ENCODE data around the gene ZRANB1. TPM values are rescaled to one million over a fixed set of nuclear protein-coding genes. Genes with fewer than 3 reads are reported as not detected.
A peak's percentile ranks its signal among the peaks of the same experiment; 100 is the strongest.

ZRANB1 gene
- total and polyA plus RNA-seq, 2 of the 4 experiments (the other 2 are of a cell fraction) = 11.2 to 24.7 TPM

GRCh38 chr10:124971276-124971675 is 29.4 kb downstream of the ZRANB1 start:
- ChIA-PET POLR2A (ENCODE audit: unreplicated experiment) (no interaction called here), CTCF (interaction anchor here (2.7 kb wide), 1 partner anchor 10 kb away, joined by 10 read pairs; no protein-coding TSS in a partner anchor)
- no peak overlapping the region for H2AK9ac ChIP-seq (replicated peaks; ENCODE audit: low read depth, low read length, poor library complexity)
- no peak overlapping the region for H2BK15ac ChIP-seq (ENCODE audit: low read depth, low read length)
- no peak overlapping the region for H4K91ac ChIP-seq (ENCODE audit: insufficient read depth, low read depth, low read length)
- H4K8ac ChIP-seq (ENCODE audit: low read depth in 2 of 2, low read length in 2 of 2) = no peak overlapping the region
- DNase-seq = no peak
- WGBS, 2 experiments (ENCODE audit: extremely low coverage in 2 of 2, insufficient read length in 1 of 2) = no CpG with 5 or more reads among the region's 2 CpGs
- no peak overlapping the region for H3K4me2 ChIP-seq (ENCODE audit: low read depth, low read length)
- dilution Hi-C loops (cut with HindIII; ENCODE audit: low sequenced_read_pairs, unreplicated experiment) (no loop called here), intact Hi-C loops (cut with micrococcal nuclease) (no loop called here), in situ Hi-C loops (cut with MboI; ENCODE audit: low sequenced_read_pairs) (no loop called here)
- no peak overlapping the region for H2AK5ac ChIP-seq (ENCODE audit: low read depth, low read length)
- no peak overlapping the region for H2AFZ ChIP-seq (replicated peaks; ENCODE audit: low read length, poor library complexity)
- no peak overlapping the region for H4K5ac ChIP-seq (ENCODE audit: low read depth, low read length)
- TF ChIP-seq CEBPB (IDR thresholded peaks at IDR 0.05; ENCODE audit: low read depth, low read length) (no peak), MAFK (IDR thresholded peaks at IDR 0.05; ENCODE audit: low read depth, low read length) (no peak), MXI1 (IDR thresholded peaks at IDR 0.05; ENCODE audit: borderline replicate concordance, low read depth, low read length) (no peak), RAD21 (IDR thresholded peaks at IDR 0.05; ENCODE audit: low read length) (no peak), NFE2L2 (IDR thresholded peaks at IDR 0.05; ENCODE audit: low read depth, low read length) (no peak), SMC3 (IDR thresholded peaks at IDR 0.05; ENCODE audit: low read depth, low read length) (no peak), CTCF (conservative IDR thresholded peaks at IDR 0.05; ENCODE audit: low read depth, low read length) (no peak), RFX5 (IDR thresholded peaks at IDR 0.05; ENCODE audit: low read depth, low read length) (no peak), CHD1 (IDR thresholded peaks at IDR 0.05; ENCODE audit: low read depth, low read length) (no peak), RCOR1 (IDR thresholded peaks at IDR 0.05; ENCODE audit: insufficient replicate concordance, low read length) (no peak), FOS (IDR thresholded peaks at IDR 0.05; ENCODE audit: low read depth, low read length) (no peak), BHLHE40 (IDR thresholded peaks at IDR 0.05; ENCODE audit: low read depth, low read length) (no peak), USF2 (IDR thresholded peaks at IDR 0.05; ENCODE audit: low read depth, low read length) (no peak)
- H3K27ac ChIP-seq (ENCODE audit: insufficient read depth, low read length) = no peak overlapping the region
- no peak overlapping the region for H2BK20ac ChIP-seq (ENCODE audit: low read depth, low read length)
- peaks cover 56 to 77% of the 10 kb centered on the region in 2 experiments for H3K79me1 ChIP-seq (ENCODE audit: low read depth in 1 of 2, low read length in 2 of 2)
- no peak overlapping the region for H3K9ac ChIP-seq (ENCODE audit: low read depth, low read length)
- no TSS peak for BruUV-seq (replicated peaks)
- H3K9me3 ChIP-seq (ENCODE audit: control insufficient read depth, insufficient read depth, low read length) = no peaks in the 10 kb centered on the region
- ATAC-seq (ENCODE audit: low read depth) = peak; percentile 31; the same call in 1 of the 2 replicates
- peaks cover 42% of the 10 kb centered on the region for H3K36me3 ChIP-seq (ENCODE audit: control insufficient read depth, insufficient read depth, low read length)
- no peaks in the 10 kb centered on the region for H3K27me3 ChIP-seq (ENCODE audit: control insufficient read depth, insufficient read depth, low read length)
- H2BK5ac ChIP-seq (ENCODE audit: low read depth, low read length, poor library complexity, severe bottlenecking) = no peak overlapping the region
- H3K23ac ChIP-seq (ENCODE audit: low read depth, low read length) = no peak overlapping the region; the same call in 1 of the 2 replicates
- no peak overlapping the region for H3K14ac ChIP-seq (replicated peaks; ENCODE audit: low read depth, low read length)
- H3K56ac ChIP-seq (ENCODE audit: extremely low read depth, insufficient read depth, low read length) = no peak overlapping the region
- H3K4me1 ChIP-seq (ENCODE audit: control insufficient read depth, insufficient read depth, low read length) = peaks cover 12% of the 10 kb centered on the region
- no peak overlapping the region for H3K4ac ChIP-seq (ENCODE audit: low read depth, low read length)
- H3K18ac ChIP-seq (ENCODE audit: low read depth, low read length) = no peak overlapping the region
- H3K9me1 ChIP-seq (ENCODE audit: insufficient read depth, low read length) = peaks cover 25% of the 10 kb centered on the region
- H2BK120ac ChIP-seq (ENCODE audit: low read depth, low read length) = no peak overlapping the region
- H4K20me1 ChIP-seq (ENCODE audit: insufficient read depth, low read length) = peaks cover 55% of the 10 kb centered on the region
- H3K4me3 ChIP-seq (ENCODE audit: insufficient read depth, low read depth, low read length) = no peak overlapping the region

All from IMR-90 (cell line).